ENCODE results near the gene CHD2. TPM values are rescaled to one million over a fixed set of nuclear protein-coding genes. Genes with fewer than 3 reads are reported as not detected.

Gene CHD2
- total RNA-seq, 1 experiment from 2014 or later, result 85.0 TPM

GRCh38 chr15:92886042-92886537 is 14.0 kb upstream of the CHD2 start:
- peak overlapping the region; percentile 45 for H3K4me3 Mint-ChIP-seq (ENCODE audit: unreplicated experiment)
- H3K4me1 ChIP-seq, result peaks cover 24% of the 10 kb centered on the region
- H3K27me3 ChIP-seq (replicated peaks; ENCODE audit: control insufficient read depth, insufficient read depth, low read length), result no peaks in the 10 kb centered on the region
- intact Hi-C loops (cut with micrococcal nuclease; ENCODE audit: unreplicated experiment), result no loop called here
- no TSS peak for BruUV-seq (replicated peaks)
- ChIA-PET POLR2A (interaction anchor here (1.5 kb wide), 1 partner anchor 18 kb away, joined by 3 read pairs; no protein-coding TSS in a partner anchor), CTCF (no interaction called here)
- H3K9me3 ChIP-seq, result no peaks in the 10 kb centered on the region
- H3K4me1 Mint-ChIP-seq (ENCODE audit: low read depth, unreplicated experiment), result peaks cover 6% of the 10 kb centered on the region
- H3K4me3 ChIP-seq (ENCODE audit: low read depth, low read length), result no peak overlapping the region
- H3K36me3 ChIP-seq (ENCODE audit: control insufficient read depth, insufficient read depth, low read length), result no peaks in the 10 kb centered on the region
- DNase-seq, result no peak
- no peak overlapping the region for H3K27ac Mint-ChIP-seq (ENCODE audit: unreplicated experiment)
- peaks cover 88% of the 10 kb centered on the region for H3K36me3 Mint-ChIP-seq (ENCODE audit: insufficient read depth, unreplicated experiment)
- H3K27me3 Mint-ChIP-seq (ENCODE audit: insufficient read depth, unreplicated experiment), result no peaks in the 10 kb centered on the region
- no peaks in the 10 kb centered on the region for H3K9me3 Mint-ChIP-seq (ENCODE audit: unreplicated experiment)
- no peak for TF ChIP-seq CTCF (IDR thresholded peaks at IDR 0.05; ENCODE audit: insufficient read depth in 1 of 2, low read depth in 1 of 2, low read length in 1 of 2, severe bottlenecking in 1 of 2, unreplicated experiment in 1 of 2)

GRCh38 chr15:92886815-92887214 is 13.3 kb upstream of the CHD2 start:
- Mint-ChIP-seq H3K4me1 (ENCODE audit: low read depth, unreplicated experiment) (peaks cover 3% of the 10 kb centered on the region), H3K27me3 (ENCODE audit: insufficient read depth, unreplicated experiment) (no peaks in the 10 kb centered on the region), H3K9me3 (ENCODE audit: unreplicated experiment) (no peaks in the 10 kb centered on the region), H3K36me3 (ENCODE audit: insufficient read depth, unreplicated experiment) (peaks cover 92% of the 10 kb centered on the region), H3K27ac (ENCODE audit: unreplicated experiment) (no peak overlapping the region), H3K4me3 (ENCODE audit: unreplicated experiment) (no peak overlapping the region)
- peaks cover 24% of the 10 kb centered on the region for H3K4me1 ChIP-seq
- CTCF ChIA-PET, result no interaction called here
- no peak for DNase-seq
- TF ChIP-seq CTCF (IDR thresholded peaks at IDR 0.05; ENCODE audit: insufficient read depth in 1 of 2, low read depth in 1 of 2, low read length in 1 of 2, severe bottlenecking in 1 of 2, unreplicated experiment in 1 of 2), result no peak
- no peaks in the 10 kb centered on the region for H3K27me3 ChIP-seq (replicated peaks; ENCODE audit: control insufficient read depth, insufficient read depth, low read length)
- no peak overlapping the region for H3K4me3 ChIP-seq (ENCODE audit: low read depth, low read length)
- BruUV-seq (replicated peaks), result TSS peak; percentile 0
- POLR2A ChIA-PET, result no interaction called here
- H3K9me3 ChIP-seq, result no peaks in the 10 kb centered on the region
- intact Hi-C loops (cut with micrococcal nuclease; ENCODE audit: unreplicated experiment), result no loop called here
- no peaks in the 10 kb centered on the region for H3K36me3 ChIP-seq (ENCODE audit: control insufficient read depth, insufficient read depth, low read length)

GRCh38 chr15:92887869-92888268 is 12.3 kb upstream of the CHD2 start:
- Mint-ChIP-seq H3K4me3 (ENCODE audit: unreplicated experiment) (no peak overlapping the region), H3K36me3 (ENCODE audit: insufficient read depth, unreplicated experiment) (peaks cover 91% of the 10 kb centered on the region), H3K27me3 (ENCODE audit: insufficient read depth, unreplicated experiment) (no peaks in the 10 kb centered on the region), H3K9me3 (ENCODE audit: unreplicated experiment) (no peaks in the 10 kb centered on the region), H3K27ac (ENCODE audit: unreplicated experiment) (no peak overlapping the region), H3K4me1 (ENCODE audit: low read depth, unreplicated experiment) (no peaks in the 10 kb centered on the region)
- H3K4me3 ChIP-seq (ENCODE audit: low read depth, low read length), result no peak overlapping the region
- TF ChIP-seq CTCF (IDR thresholded peaks at IDR 0.05; ENCODE audit: insufficient read depth in 1 of 2, low read depth in 1 of 2, low read length in 1 of 2, severe bottlenecking in 1 of 2, unreplicated experiment in 1 of 2), result no peak
- H3K27me3 ChIP-seq (replicated peaks; ENCODE audit: control insufficient read depth, insufficient read depth, low read length), result no peaks in the 10 kb centered on the region
- peaks cover 23% of the 10 kb centered on the region for H3K4me1 ChIP-seq
- no TSS peak for BruUV-seq (replicated peaks)
- intact Hi-C loops (cut with micrococcal nuclease; ENCODE audit: unreplicated experiment), result no loop called here
- no peaks in the 10 kb centered on the region for H3K9me3 ChIP-seq
- DNase-seq, result no peak
- H3K36me3 ChIP-seq (ENCODE audit: control insufficient read depth, insufficient read depth, low read length), result no peaks in the 10 kb centered on the region
- CTCF ChIA-PET, result interaction anchor here (0.7 kb wide), 1 partner anchor 25 kb away, joined by 3 read pairs; no protein-coding TSS in a partner anchor
- POLR2A ChIA-PET, result no interaction called here

Data from Caco-2 (cell line).